ENCODE data around the gene RSKR. TPM values are rescaled to one million over a fixed set of nuclear protein-coding genes. Genes with fewer than 3 reads are reported as not detected.

RSKR gene
- total RNA-seq, 6 experiments from 2014 or later: 1.5 to 7.3 (median 4.2) TPM

- no peak for TF ChIP-seq CTCF (IDR thresholded peaks at IDR 0.05)
- no peak for TF ChIP-seq POLR2A (IDR thresholded peaks at IDR 0.05)
- no peaks in the 10 kb centered on the region for H3K9me3 ChIP-seq
- H3K4me3 ChIP-seq: no peak overlapping the region
- intact Hi-C loops (cut with DNase I): loop anchor here in 1 of 2 donors (5.0 kb wide), 1 partner anchor 68 kb away; no protein-coding TSS in a partner anchor
- ATAC-seq: no peak
- no peak overlapping the region for H3K27ac ChIP-seq
- WGBS (ENCODE audit: insufficient coverage, low coverage, low lambda C conversion rate, missing lambda C conversion rate): 91% methylated on average over 4 of the region's 4 CpGs
- DNase-seq: no peak
- peaks cover 0 to 10% (median 4%) of the 10 kb centered on the region in 4 donors for H3K4me1 ChIP-seq
- no peaks in the 10 kb centered on the region for H3K27me3 ChIP-seq
- peaks cover 16 to 58% (median 32%) of the 10 kb centered on the region in 4 donors for H3K36me3 ChIP-seq
Measured at GRCh38 chr17:28615260-28615940, 1.4 kb upstream of the RSKR start.

- Histone ChIP-seq H3K36me3 (peaks cover 0 to 37% (median 23%) of the 10 kb centered on the region in 4 donors), H3K27ac (no peak overlapping the region), H3K9me3 (no peaks in the 10 kb centered on the region), H3K27me3 (no peaks in the 10 kb centered on the region), H3K4me1 (peaks cover 0 to 5% (median 0%) of the 10 kb centered on the region in 4 donors), H3K4me3 (no peak overlapping the region)
- TF ChIP-seq POLR2A (IDR thresholded peaks at IDR 0.05): no peak
- peak; percentile 58 to 71 (median 64) for TF ChIP-seq CTCF (IDR thresholded peaks at IDR 0.05)
- intact Hi-C loops (cut with DNase I): loop anchor here in 1 of 2 donors (5.0 kb wide), 2 partner anchors 66 to 116 kb away; no protein-coding TSS in a partner anchor
- WGBS (ENCODE audit: insufficient coverage, low coverage, low lambda C conversion rate, missing lambda C conversion rate): 80% methylated on average over 3 of the region's 6 CpGs
- peak; percentile 63 to 70 (median 66) for ATAC-seq
- DNase-seq: no peak
Measured at GRCh38 chr17:28612936-28613872, 781 bp downstream of the RSKR start.

- intact Hi-C loops (cut with DNase I): loop anchor here in 1 of 2 donors (5.0 kb wide), 2 partner anchors 65 to 115 kb away; no protein-coding TSS in a partner anchor
Measured at GRCh38 chr17:28612531-28612930, 1.5 kb downstream of the RSKR start.

More at GRCh38 chr17:28612531-28612930, 1.5 kb downstream of the RSKR start:
- Histone ChIP-seq H3K9me3 (no peaks in the 10 kb centered on the region), H3K4me1 (peaks cover 0 to 5% (median 0%) of the 10 kb centered on the region in 4 donors), H3K36me3 (peaks cover 0 to 32% (median 19%) of the 10 kb centered on the region in 4 donors), H3K27me3 (no peaks in the 10 kb centered on the region), H3K4me3 (no peak overlapping the region), H3K27ac (no peak overlapping the region)
- TF ChIP-seq POLR2A (IDR thresholded peaks at IDR 0.05) (no peak), CTCF (IDR thresholded peaks at IDR 0.05) (no peak)
- 72% methylated on average over 2 of the region's 2 CpGs for WGBS (ENCODE audit: insufficient coverage, low coverage, low lambda C conversion rate, missing lambda C conversion rate)
- ATAC-seq (no peak), DNase-seq (no peak)
